Measurements from ENCODE around the gene OR51A2.
A peak's percentile ranks its signal among the peaks of the same experiment; 100 is the strongest.

OR51A2 gene

GRCh38 chr11:4962816-4963215 is 7.3 kb upstream of the OR51A2 start:
- H4K20me1 ChIP-seq (ENCODE audit: insufficient read depth, low read length) = no peaks in the 10 kb centered on the region
- no peak overlapping the region for H3K4me3 ChIP-seq (ENCODE audit: low read length)
- no peaks in the 10 kb centered on the region for H3K79me2 ChIP-seq (ENCODE audit: low read length)
- no peaks in the 10 kb centered on the region for H3K36me3 ChIP-seq (replicated peaks; ENCODE audit: low read depth, low read length)
- TF ChIP-seq CTCF (IDR thresholded peaks at IDR 0.05; ENCODE audit: low read depth, low read length) (no peak), EZH2phosphoT487 (IDR thresholded peaks at IDR 0.05; ENCODE audit: low read depth) (no peak)
- H3K9ac ChIP-seq (ENCODE audit: low read length) = no peak overlapping the region
- H3K4me1 ChIP-seq (ENCODE audit: low read length) = peaks cover 6% of the 10 kb centered on the region; the same call in 1 of the 2 replicates
- no peak overlapping the region for H2AFZ ChIP-seq (ENCODE audit: low read depth, low read length)
- no peak overlapping the region for H3K27ac ChIP-seq (ENCODE audit: low read length)
- no peak overlapping the region for H3K4me2 ChIP-seq (ENCODE audit: low read length)
- no peaks in the 10 kb centered on the region for H3K27me3 ChIP-seq (ENCODE audit: low read depth, low read length)
- H3K9me3 ChIP-seq (ENCODE audit: insufficient read depth, low read length) = no peaks in the 10 kb centered on the region

- Histone ChIP-seq H3K4me1 (ENCODE audit: low read length) (peaks cover 6% of the 10 kb centered on the region; the same call in 1 of the 2 replicates), H3K36me3 (replicated peaks; ENCODE audit: low read depth, low read length) (no peaks in the 10 kb centered on the region), H3K9ac (ENCODE audit: low read length) (no peak overlapping the region), H3K4me3 (ENCODE audit: low read length) (no peak overlapping the region), H3K79me2 (ENCODE audit: low read length) (no peaks in the 10 kb centered on the region), H3K27me3 (ENCODE audit: low read depth, low read length) (no peaks in the 10 kb centered on the region), H4K20me1 (ENCODE audit: insufficient read depth, low read length) (no peaks in the 10 kb centered on the region), H3K4me2 (ENCODE audit: low read length) (0 out of 2 replicates have a peak overlapping the region, but pooled peaks have one; percentile 12), H3K9me3 (ENCODE audit: insufficient read depth, low read length) (no peaks in the 10 kb centered on the region), H2AFZ (ENCODE audit: low read depth, low read length) (no peak overlapping the region), H3K27ac (ENCODE audit: low read length) (no peak overlapping the region)
- TF ChIP-seq CTCF (IDR thresholded peaks at IDR 0.05; ENCODE audit: low read depth, low read length) (no peak), EZH2phosphoT487 (IDR thresholded peaks at IDR 0.05; ENCODE audit: low read depth) (no peak)
Observed at GRCh38 chr11:4960877-4961276, 5.4 kb upstream of the OR51A2 start.

- Histone ChIP-seq H3K79me2 (ENCODE audit: low read length) (no peaks in the 10 kb centered on the region), H3K9ac (ENCODE audit: low read length) (no peak overlapping the region), H3K9me3 (ENCODE audit: insufficient read depth, low read length) (no peaks in the 10 kb centered on the region), H3K36me3 (replicated peaks; ENCODE audit: low read depth, low read length) (no peaks in the 10 kb centered on the region), H3K27ac (ENCODE audit: low read length) (no peak overlapping the region), H3K4me2 (ENCODE audit: low read length) (no peak overlapping the region), H3K4me3 (ENCODE audit: low read length) (no peak overlapping the region), H3K27me3 (ENCODE audit: low read depth, low read length) (no peaks in the 10 kb centered on the region), H4K20me1 (ENCODE audit: insufficient read depth, low read length) (no peaks in the 10 kb centered on the region), H3K4me1 (ENCODE audit: low read length) (peaks cover 6% of the 10 kb centered on the region; the same call in 1 of the 2 replicates), H2AFZ (ENCODE audit: low read depth, low read length) (no peak overlapping the region)
- TF ChIP-seq EZH2phosphoT487 (IDR thresholded peaks at IDR 0.05; ENCODE audit: low read depth) (no peak), CTCF (IDR thresholded peaks at IDR 0.05; ENCODE audit: low read depth, low read length) (no peak)
Observed at GRCh38 chr11:4957396-4957795, 1.9 kb upstream of the OR51A2 start.

- Histone ChIP-seq H3K4me2 (ENCODE audit: low read length) (no peak within 1 kb of the TSS), H3K27ac (ENCODE audit: low read length) (no peak within 1 kb of the TSS), H3K9me3 (ENCODE audit: insufficient read depth, low read length) (no peaks in the 10 kb centered on the region), H3K36me3 (replicated peaks; ENCODE audit: low read depth, low read length) (no peaks in the 10 kb centered on the region), H3K27me3 (ENCODE audit: low read depth, low read length) (no peaks in the 10 kb centered on the region), H2AFZ (ENCODE audit: low read depth, low read length) (no peak within 1 kb of the TSS), H4K20me1 (ENCODE audit: insufficient read depth, low read length) (no peaks in the 10 kb centered on the region), H3K4me3 (ENCODE audit: low read length) (no peak within 1 kb of the TSS), H3K79me2 (ENCODE audit: low read length) (no peaks in the 10 kb centered on the region), H3K4me1 (ENCODE audit: low read length) (no peaks in the 10 kb centered on the region), H3K9ac (ENCODE audit: low read length) (no peak within 1 kb of the TSS)
- TF ChIP-seq CTCF (IDR thresholded peaks at IDR 0.05; ENCODE audit: low read depth, low read length) (no peak), EZH2phosphoT487 (IDR thresholded peaks at IDR 0.05; ENCODE audit: low read depth) (no peak)
Observed at GRCh38 chr11:4947505-4947904, 8.0 kb downstream of the OR51A2 start, which contains the start of gene OR51A4. TSS of gene OR51A4 (minus strand) at chr11:4947605. CDS start at chr11:4947100, 505 bp downstream.
